DND-41 (cell line): ENCODE measurements around the gene PGBD4.

Experiments used
- CTCF ChIP-seq: IDR thresholded peaks from 2 replicates; pipeline ENCODE4 v1.5.1; 2012; ENCODE audit warnings: borderline replicate concordance, low read length, moderate library complexity, mild to moderate bottlenecking; ENCODE audit not compliant: poor library complexity, severe bottlenecking; ENCODE audit errors: extremely low read depth
- EZH2 ChIP-seq: IDR thresholded peaks from 3 replicates; pipeline ENCODE4 v1.6.1; 2012; ENCODE audit warnings: borderline replicate concordance, low read depth, mild to moderate bottlenecking, moderate library complexity, low read length, inconsistent platforms; ENCODE audit not compliant: severe bottlenecking

GRCh38 chr15:34155859-34156258, 54.0 kb downstream of the PGBD4 start:
- TF ChIP-seq CTCF (no peak), EZH2 (no peak)
